ENCODE data around the gene SIGLEC7.

SIGLEC7 gene

GRCh38 chr19:51142119-51142518 is at the start of gene SIGLEC7:
Gene SIGLEC7 (plus strand): TSS chr19:51142301. CDS start chr19:51142370, 69 bp downstream.
- no peak for DNase-seq

DNA sequence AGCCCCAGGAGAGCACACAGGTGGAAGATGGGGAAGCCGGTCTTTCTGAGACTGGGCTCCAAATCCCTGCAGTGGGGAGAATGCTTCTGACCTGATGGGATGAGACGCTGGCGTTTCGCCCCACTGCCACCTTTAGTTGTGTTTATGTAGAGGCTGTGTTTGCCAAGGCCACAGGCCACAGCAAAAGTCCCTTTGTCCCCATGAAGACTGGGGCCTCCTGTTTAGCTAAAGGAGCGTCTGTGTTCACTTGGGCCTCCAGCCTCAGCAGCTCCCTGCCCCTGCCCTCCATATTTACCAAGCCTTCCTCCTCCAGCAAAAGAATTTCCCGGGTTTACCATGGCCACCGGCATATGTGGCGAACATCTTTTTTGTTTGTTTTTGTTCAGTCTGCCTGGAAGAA is 49.0 kb upstream of the SIGLEC7 start:
- DNase-seq, result no peak

- DNase-seq, result no peak
Measured at GRCh38 chr19:51093510-51094345, 48.4 kb upstream of the SIGLEC7 start.

DNA sequence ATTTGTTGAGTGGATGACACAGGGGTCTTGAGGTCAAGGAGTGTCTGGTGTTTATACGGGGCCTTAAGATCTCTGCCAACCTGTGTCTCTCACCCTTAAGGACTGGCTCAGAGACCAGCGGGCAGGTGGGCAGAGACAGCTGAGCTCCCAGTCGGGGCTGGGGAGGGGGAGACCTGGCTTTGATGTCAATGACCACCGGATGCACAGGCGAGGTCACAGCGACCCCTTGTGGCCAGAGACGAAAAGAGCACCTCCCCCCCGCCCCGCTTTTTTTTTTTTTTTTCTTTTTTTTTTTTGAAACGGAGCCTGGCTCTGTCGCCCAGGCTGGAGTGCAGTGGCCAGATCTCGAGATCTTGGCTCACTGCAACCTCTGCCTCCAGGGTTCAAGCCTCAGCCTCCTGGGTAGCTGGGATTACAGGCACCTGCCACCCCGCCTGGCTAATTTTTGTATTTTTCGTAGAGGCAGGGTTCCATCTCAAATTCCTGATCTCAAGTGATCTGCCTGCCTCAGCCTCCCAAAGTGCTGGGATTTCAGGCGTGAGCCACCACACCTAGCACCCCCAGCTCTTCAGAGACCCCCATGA is 47.3 kb upstream of the SIGLEC7 start:
- DNase-seq, result no peak

DNA sequence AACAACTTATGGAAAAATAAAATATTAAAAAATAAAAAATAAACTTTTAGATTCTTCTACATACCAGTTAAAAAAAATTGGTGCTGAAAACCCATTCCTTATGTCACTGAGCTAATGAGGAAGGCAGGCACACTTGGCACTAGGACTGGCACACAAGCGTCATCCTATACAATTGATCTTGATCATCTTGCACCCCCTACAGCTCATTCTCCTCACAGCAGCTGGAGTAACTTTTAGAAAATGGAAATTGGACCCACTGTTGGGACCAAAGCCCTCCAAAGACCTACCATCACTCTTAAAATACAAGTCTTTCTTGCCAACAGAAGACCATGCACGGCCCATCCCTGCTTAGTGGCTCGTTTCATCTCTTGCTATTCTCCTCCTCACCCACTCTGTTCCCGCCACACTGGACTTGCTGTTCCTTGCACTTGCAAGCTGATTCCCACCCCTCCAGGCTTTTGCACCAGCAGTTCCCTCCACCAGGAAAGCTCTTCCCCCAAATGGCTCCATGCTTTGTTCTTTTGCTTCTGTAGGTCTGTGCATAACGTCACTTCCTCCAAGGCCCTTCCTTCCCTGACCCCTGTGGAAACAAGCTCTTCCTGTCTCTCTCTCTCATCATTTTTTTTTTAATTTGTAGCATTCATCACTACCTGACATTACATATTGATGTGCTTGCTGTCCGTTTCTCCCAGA is 45.5 kb upstream of the SIGLEC7 start:
- no peak for DNase-seq

- DNase-seq, result peak; percentile 50 to 64 (median 59)
Measured at GRCh38 chr19:51097166-51097738, 44.8 kb upstream of the SIGLEC7 start.

DNA sequence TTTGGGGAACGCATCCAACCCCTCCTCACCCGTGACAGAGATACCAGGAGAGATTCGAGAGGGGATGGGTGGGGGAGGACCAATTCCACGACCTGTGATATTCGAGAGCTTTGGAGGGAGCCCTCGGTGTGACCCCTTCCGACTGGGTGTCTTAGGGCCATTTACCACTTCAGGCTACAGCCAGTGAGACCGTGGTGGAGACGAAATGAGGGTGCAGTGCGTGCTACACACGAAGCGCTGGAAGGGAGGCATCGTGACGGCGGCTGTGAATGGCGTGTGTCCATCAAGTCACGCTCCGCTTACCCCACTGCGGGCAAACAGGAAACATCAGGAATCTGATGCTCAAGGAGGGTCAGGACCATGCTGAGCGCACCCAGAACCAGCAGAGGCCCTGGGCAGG is 44.3 kb upstream of the SIGLEC7 start:
- DNase-seq, result no peak

GRCh38 chr19:51098365-51099046 is 43.6 kb upstream of the SIGLEC7 start:
- DNase-seq, result peak in 2 of 4 experiments; percentile 21 to 22

GRCh38 chr19:51099047-51099382 is 43.1 kb upstream of the SIGLEC7 start:
- no peak for DNase-seq

DNA sequence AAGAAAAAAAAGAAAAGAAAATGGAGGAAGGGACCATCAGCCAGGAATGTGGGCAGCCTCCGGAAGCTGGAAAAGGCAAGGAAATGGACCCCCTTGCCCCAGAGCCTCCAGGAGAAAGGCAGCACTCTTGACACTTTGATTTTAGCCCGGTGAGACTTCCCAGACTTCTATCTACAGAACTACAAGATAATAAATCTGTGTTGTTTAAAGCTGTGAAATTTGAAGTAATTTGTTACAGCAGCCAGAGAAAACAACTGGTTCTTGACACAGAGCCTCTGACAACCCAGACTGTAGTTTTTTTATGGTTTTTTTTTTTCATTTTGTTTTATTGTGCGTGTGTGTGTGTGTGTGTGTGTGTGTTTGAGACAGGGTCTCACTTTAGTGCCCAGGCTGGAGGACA is 41.5 kb upstream of the SIGLEC7 start:
- DNase-seq, result no peak

- no peak for DNase-seq
Measured at GRCh38 chr19:51101171-51101865, 40.8 kb upstream of the SIGLEC7 start.

- no peak for DNase-seq
Measured at GRCh38 chr19:51102991-51103390, 39.1 kb upstream of the SIGLEC7 start.

- DNase-seq, result no peak
Measured at GRCh38 chr19:51103926-51104341, 38.2 kb upstream of the SIGLEC7 start.

DNA sequence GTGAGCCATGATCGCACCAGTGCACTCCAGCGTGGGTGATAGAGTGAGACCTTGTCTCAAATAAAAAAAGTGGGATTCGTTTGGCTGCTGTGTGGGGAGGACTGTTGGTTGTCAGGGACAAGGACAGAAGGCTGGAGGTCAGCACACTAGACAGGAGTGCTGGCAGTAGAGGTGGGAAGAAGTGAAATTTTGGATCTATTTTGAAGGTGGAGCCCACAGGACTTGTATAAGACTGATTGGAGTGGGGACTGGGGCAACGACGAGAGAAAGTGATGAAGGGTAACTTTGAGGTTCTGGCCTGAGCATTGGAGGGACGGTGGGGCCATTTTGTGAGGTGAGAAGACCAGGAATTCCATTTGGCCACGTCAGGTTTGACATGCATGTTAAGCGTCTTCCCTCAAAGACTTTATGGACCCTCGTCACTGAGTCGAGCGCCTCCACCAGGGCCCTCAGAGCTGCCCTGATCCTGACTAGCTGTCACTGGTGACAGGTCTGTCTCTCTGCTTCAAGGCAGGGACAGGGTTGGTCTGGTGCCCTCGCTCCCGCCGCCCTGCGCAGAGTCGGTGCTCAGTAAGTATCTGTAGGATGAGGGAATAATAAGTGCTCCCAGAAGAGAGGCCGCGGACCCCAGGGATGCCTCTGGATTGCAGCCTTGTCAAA is 34.6 kb upstream of the SIGLEC7 start:
- DNase-seq, result no peak

GRCh38 chr19:51108066-51108804 is 33.9 kb upstream of the SIGLEC7 start, which contains the start of gene CTU1:
Gene CTU1 (minus strand): TSS chr19:51108409. CDS start chr19:51104569, 3,840 bp downstream.
- DNase-seq, result peak; percentile 93 to 98 (median 94)

GRCh38 chr19:51108805-51109146 is 33.3 kb upstream of the SIGLEC7 start:
- DNase-seq, result no peak

- no peak for DNase-seq
Measured at GRCh38 chr19:51110666-51110971, 31.5 kb upstream of the SIGLEC7 start.

GRCh38 chr19:51111606-51112005 is 30.5 kb upstream of the SIGLEC7 start:
- no peak for DNase-seq

GRCh38 chr19:51114087-51114729 is 27.9 kb upstream of the SIGLEC7 start:
- no peak for DNase-seq

DNA sequence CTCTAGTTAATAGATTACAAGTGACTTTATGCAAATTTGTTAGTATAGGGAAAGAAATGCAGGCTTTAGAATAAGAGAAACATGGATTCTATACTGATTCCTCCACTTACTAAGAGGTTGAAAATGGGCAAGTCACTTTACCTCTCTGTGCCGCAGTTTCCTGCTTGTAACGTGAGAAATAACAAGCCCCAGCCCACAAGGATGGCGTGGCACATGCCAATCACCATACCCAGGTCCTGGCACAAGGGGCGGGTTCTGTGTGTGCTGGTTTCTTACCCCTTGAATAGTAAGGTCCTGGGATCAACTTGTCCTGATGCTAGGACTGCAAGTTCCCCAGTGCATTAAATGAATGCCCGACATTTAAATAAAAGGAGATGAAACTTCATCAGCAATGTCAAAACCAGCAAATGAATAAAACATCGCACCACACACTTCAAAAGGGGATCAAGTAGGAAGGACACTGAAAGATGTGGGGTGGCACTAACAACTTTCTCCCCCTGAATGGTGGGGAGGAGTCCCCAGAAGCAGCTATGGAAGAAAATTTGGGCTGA is 25.3 kb upstream of the SIGLEC7 start:
- no peak for DNase-seq
